ENCODE data around the gene CINP.

DNA sequence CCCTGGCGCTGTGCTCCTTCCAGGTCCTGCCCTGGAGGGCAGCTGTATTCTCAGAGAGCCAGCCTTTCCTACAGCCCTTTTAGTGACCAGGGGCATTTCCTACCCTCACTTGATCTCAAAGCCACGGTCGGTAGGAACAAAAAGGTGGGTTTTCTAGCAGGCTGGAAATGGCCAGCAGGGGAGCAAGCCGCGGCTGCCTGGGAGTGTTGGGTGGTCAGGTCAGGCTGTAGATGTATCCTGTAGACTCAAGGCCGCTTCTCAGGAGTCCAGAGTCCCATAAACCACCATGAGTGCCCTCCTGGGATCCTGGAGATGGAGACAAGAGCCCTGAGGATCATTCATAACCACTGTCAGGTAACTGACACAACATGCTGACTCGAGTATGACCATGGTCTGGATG lies 18.6 kb downstream of the CINP start:
- no peak for TF ChIP-seq POLR2A (IDR thresholded peaks at IDR 0.05)
- TF ChIP-seq, protein P1, sequence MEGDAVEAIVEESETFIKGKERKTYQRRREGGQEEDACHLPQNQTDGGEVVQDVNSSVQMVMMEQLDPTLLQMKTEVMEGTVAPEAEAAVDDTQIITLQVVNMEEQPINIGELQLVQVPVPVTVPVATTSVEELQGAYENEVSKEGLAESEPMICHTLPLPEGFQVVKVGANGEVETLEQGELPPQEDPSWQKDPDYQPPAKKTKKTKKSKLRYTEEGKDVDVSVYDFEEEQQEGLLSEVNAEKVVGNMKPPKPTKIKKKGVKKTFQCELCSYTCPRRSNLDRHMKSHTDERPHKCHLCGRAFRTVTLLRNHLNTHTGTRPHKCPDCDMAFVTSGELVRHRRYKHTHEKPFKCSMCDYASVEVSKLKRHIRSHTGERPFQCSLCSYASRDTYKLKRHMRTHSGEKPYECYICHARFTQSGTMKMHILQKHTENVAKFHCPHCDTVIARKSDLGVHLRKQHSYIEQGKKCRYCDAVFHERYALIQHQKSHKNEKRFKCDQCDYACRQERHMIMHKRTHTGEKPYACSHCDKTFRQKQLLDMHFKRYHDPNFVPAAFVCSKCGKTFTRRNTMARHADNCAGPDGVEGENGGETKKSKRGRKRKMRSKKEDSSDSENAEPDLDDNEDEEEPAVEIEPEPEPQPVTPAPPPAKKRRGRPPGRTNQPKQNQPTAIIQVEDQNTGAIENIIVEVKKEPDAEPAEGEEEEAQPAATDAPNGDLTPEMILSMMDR (IDR thresholded peaks at IDR 0.05), result no peak
